Astrocyte (in vitro differentiated cells and primary cell): ENCODE data around the gene GUCY2D. TPM values are rescaled to one million over a fixed set of nuclear protein-coding genes. Genes with fewer than 3 reads are reported as not detected.

Source experiments
- DNase-seq: peaks from one replicate; pipeline ENCODE4 v3.0.0-alpha.2; 2010; ENCODE audit warnings: low read depth
- FAIRE-seq: peaks from 2 replicates; lab custom pipeline; 2011; peaks lifted over from hg19 to GRCh38; lab: Jason Lieb, UNC
- H2AFZ ChIP-seq: 2 replicates; pipeline ENCODE4 v1.6.0; 2012; ENCODE audit warnings: low read depth, low read length, inconsistent platforms
- H3K27ac ChIP-seq: 2 replicates; pipeline ENCODE4 v1.5.1; 2011; ENCODE audit warnings: low read depth, low read length, inconsistent platforms
- H3K27me3 ChIP-seq: 2 replicates; pipeline ENCODE4 v1.6.0; 2011; ENCODE audit warnings: low read length, inconsistent platforms; ENCODE audit not compliant: insufficient read depth
- H3K36me3 ChIP-seq: 2 replicates; pipeline ENCODE4 v1.5.1; 2011; ENCODE audit warnings: low read length, inconsistent platforms; ENCODE audit not compliant: insufficient read depth
- H3K4me1 ChIP-seq: 2 replicates; pipeline ENCODE4 v1.5.1; 2011; ENCODE audit warnings: low read length, inconsistent platforms; ENCODE audit not compliant: insufficient read depth
- H3K4me2 ChIP-seq: 2 replicates; pipeline ENCODE4 v1.6.0; 2012; ENCODE audit warnings: low read length, inconsistent platforms
- H3K4me3 ChIP-seq: 2 replicates; pipeline ENCODE4 v1.5.1; 2011; ENCODE audit warnings: low read depth, mild to moderate bottlenecking, low read length, inconsistent platforms; ENCODE audit not compliant: insufficient read depth
- H3K79me2 ChIP-seq: 2 replicates; pipeline ENCODE4 v1.6.0; 2012; ENCODE audit warnings: mild to moderate bottlenecking, low read length, inconsistent platforms; ENCODE audit not compliant: insufficient read depth
- H3K9ac ChIP-seq: 2 replicates; pipeline ENCODE4 v1.6.0; 2012; ENCODE audit warnings: mild to moderate bottlenecking, low read length, inconsistent platforms
- H3K9me3 ChIP-seq: 2 replicates; pipeline ENCODE4 v1.5.1; 2012; ENCODE audit warnings: low read depth, mild to moderate bottlenecking, low read length, inconsistent platforms; ENCODE audit not compliant: insufficient read depth
- H4K20me1 ChIP-seq: 2 replicates; pipeline ENCODE4 v1.6.0; 2012; ENCODE audit warnings: low read length, inconsistent platforms; ENCODE audit not compliant: insufficient read depth
- H3K27ac Mint-ChIP-seq: one replicate; pipeline ENCODE4 v1.8.0; 2021; ENCODE audit warnings: mild to moderate bottlenecking, mixed read lengths; ENCODE audit not compliant: unreplicated experiment
- H3K27me3 Mint-ChIP-seq: one replicate; pipeline ENCODE4 v1.8.0; 2021; ENCODE audit warnings: low read depth, mixed read lengths; ENCODE audit not compliant: unreplicated experiment
- H3K36me3 Mint-ChIP-seq: one replicate; pipeline ENCODE4 v1.8.0; 2021; ENCODE audit warnings: low read depth, mixed read lengths; ENCODE audit not compliant: unreplicated experiment
- H3K4me1 Mint-ChIP-seq: one replicate; pipeline ENCODE4 v1.8.0; 2021; ENCODE audit warnings: low read depth, mixed read lengths; ENCODE audit not compliant: unreplicated experiment
- H3K4me3 Mint-ChIP-seq: one replicate; pipeline ENCODE4 v1.8.0; 2021; ENCODE audit warnings: mild to moderate bottlenecking, moderate library complexity, mixed read lengths; ENCODE audit not compliant: unreplicated experiment
- H3K9me3 Mint-ChIP-seq: one replicate; pipeline ENCODE4 v1.8.0; 2021; ENCODE audit warnings: mild to moderate bottlenecking, mixed read lengths; ENCODE audit not compliant: unreplicated experiment
- EZH2 ChIP-seq: IDR thresholded peaks from 2 replicates; pipeline ENCODE4 v1.6.1; 2012; ENCODE audit warnings: mild to moderate bottlenecking, low read length, inconsistent platforms; ENCODE audit not compliant: insufficient read depth
- total RNA-seq: library from RNA; stranded (reverse); gene quantifications from 2 replicates; pipeline ENCODE4 v1.2.1, GENCODE V29; 2021
- TF ChIP-seq, protein P1 (sequence below): IDR thresholded peaks from 2 replicates; pipeline ENCODE4 v1.5.1; 2011; ENCODE audit warnings: low read depth, mild to moderate bottlenecking, inconsistent platforms, low read length, moderate library complexity; ENCODE audit not compliant: insufficient read depth

The GUCY2D gene
- total RNA-seq, 1 donor from 2014 or later: not detected

DNA sequence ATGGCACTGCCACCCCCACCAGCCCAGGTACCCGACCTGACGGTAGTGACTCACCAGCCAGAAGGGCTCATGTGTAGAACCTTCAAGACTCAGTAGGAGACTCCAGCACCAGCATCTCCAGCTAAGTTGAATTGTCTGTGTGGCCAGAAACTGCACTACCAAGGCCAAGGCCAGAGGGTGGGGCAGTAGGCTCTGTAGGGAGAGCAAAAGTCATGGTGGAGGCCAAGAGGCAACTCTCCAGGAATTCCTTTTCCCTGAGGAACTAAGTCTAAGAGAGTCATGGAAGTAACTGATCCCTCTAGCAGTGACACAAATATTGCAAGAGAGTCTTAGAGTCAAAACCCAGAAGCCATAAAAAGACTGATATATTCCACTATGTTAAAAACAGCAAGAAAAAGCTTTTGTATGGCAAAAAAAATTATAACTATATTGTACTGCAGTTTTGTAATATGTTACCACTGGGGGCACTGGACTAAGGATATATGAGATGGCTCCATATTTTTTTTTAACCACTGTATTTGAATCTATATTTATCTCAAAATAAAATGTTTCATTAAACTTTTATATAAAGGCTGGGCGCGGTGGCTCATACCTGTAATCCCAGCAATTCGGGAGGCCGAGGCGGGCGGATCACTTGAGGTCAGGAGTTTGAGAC lies 30.2 kb upstream of the GUCY2D start:
- Mint-ChIP-seq H3K9me3 (peaks cover 20% of the 10 kb centered on the region), H3K27me3 (peaks cover 22% of the 10 kb centered on the region), H3K4me1 (no peaks in the 10 kb centered on the region), H3K27ac (no peak overlapping the region), H3K36me3 (peaks cover 5% of the 10 kb centered on the region), H3K4me3 (no peak overlapping the region)
- H3K4me3 ChIP-seq: no peak overlapping the region
- no peaks in the 10 kb centered on the region for H4K20me1 ChIP-seq
- no peak overlapping the region for H3K9ac ChIP-seq
- H3K4me2 ChIP-seq: no peak overlapping the region
- TF ChIP-seq, protein P1, sequence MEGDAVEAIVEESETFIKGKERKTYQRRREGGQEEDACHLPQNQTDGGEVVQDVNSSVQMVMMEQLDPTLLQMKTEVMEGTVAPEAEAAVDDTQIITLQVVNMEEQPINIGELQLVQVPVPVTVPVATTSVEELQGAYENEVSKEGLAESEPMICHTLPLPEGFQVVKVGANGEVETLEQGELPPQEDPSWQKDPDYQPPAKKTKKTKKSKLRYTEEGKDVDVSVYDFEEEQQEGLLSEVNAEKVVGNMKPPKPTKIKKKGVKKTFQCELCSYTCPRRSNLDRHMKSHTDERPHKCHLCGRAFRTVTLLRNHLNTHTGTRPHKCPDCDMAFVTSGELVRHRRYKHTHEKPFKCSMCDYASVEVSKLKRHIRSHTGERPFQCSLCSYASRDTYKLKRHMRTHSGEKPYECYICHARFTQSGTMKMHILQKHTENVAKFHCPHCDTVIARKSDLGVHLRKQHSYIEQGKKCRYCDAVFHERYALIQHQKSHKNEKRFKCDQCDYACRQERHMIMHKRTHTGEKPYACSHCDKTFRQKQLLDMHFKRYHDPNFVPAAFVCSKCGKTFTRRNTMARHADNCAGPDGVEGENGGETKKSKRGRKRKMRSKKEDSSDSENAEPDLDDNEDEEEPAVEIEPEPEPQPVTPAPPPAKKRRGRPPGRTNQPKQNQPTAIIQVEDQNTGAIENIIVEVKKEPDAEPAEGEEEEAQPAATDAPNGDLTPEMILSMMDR: peak; percentile 30
- no peak for TF ChIP-seq EZH2
- H2AFZ ChIP-seq: no peak overlapping the region
- no peaks in the 10 kb centered on the region for H3K27me3 ChIP-seq
- no peak for FAIRE-seq
- no peak overlapping the region for H3K27ac ChIP-seq
- peaks cover 9% of the 10 kb centered on the region for H3K9me3 ChIP-seq
- H3K4me1 ChIP-seq: no peaks in the 10 kb centered on the region
- H3K36me3 ChIP-seq: no peaks in the 10 kb centered on the region
- no peak for DNase-seq
- no peaks in the 10 kb centered on the region for H3K79me2 ChIP-seq

DNA sequence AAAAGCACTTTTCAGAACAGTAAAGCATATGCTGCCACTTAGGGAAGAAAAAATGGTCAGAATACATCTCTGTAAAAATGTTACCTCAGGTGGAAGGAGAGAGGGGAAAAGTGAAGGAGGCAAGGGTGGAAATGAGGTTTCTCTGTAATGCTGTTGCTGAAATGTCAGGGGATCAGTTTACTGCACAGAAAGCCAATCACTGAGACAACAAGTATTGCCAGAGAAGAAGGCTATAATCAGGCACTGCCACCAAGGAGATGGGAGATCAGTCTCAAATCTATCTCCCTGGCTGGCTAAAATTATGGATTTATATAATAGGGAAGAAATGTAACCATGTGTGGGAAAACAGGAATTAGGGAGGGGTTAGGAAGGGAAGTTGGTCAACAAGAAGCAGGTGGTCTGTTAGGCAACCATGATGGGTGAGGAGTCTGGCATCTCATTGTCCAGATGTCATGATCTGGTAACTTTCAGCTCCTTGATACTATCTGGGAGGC lies 27.7 kb upstream of the GUCY2D start:
- no peak overlapping the region for H3K27ac ChIP-seq
- no peaks in the 10 kb centered on the region for H3K79me2 ChIP-seq
- no peak for FAIRE-seq
- H3K4me3 ChIP-seq: no peak overlapping the region
- TF ChIP-seq EZH2: no peak
- TF ChIP-seq, protein P1: no peak
- H3K27me3 ChIP-seq: no peaks in the 10 kb centered on the region
- H3K4me3 Mint-ChIP-seq: no peak overlapping the region
- H3K4me1 ChIP-seq: no peaks in the 10 kb centered on the region
- H3K4me2 ChIP-seq: no peak overlapping the region
- no peaks in the 10 kb centered on the region for H3K4me1 Mint-ChIP-seq
- H4K20me1 ChIP-seq: no peaks in the 10 kb centered on the region
- peaks cover 20% of the 10 kb centered on the region for H3K9me3 Mint-ChIP-seq
- no peak overlapping the region for H3K9ac ChIP-seq
- H3K27ac Mint-ChIP-seq: no peak overlapping the region
- peaks cover 5% of the 10 kb centered on the region for H3K36me3 Mint-ChIP-seq
- no peak for DNase-seq
- no peak overlapping the region for H2AFZ ChIP-seq
- peaks cover 24% of the 10 kb centered on the region for H3K27me3 Mint-ChIP-seq
- no peaks in the 10 kb centered on the region for H3K36me3 ChIP-seq
- H3K9me3 ChIP-seq: peaks cover 9% of the 10 kb centered on the region

DNA sequence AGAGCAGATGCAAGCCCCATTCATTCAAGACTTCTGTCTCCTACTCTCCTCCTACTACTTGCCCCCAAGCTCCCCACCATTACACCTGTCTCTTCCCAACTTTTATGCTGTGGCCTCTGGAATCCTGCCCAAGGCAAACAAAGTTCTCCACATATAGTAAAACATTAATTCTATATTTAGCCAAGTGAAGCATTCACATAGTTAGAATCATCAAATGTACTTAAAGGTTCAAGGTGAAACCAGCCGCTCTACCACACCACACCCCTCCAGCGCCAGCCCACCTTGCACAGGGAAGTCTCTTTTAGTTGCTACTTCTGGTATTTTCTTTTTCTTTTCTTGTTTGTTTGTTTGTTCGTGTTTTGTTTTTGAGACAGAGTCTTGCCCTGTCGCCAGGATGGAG lies 25.4 kb upstream of the GUCY2D start:
- Mint-ChIP-seq H3K27me3 (peaks cover 15% of the 10 kb centered on the region), H3K4me1 (peaks cover 5% of the 10 kb centered on the region), H3K4me3 (no peak overlapping the region), H3K9me3 (peaks cover 20% of the 10 kb centered on the region), H3K27ac (no peak overlapping the region), H3K36me3 (peaks cover 5% of the 10 kb centered on the region)
- H3K79me2 ChIP-seq: no peaks in the 10 kb centered on the region
- H3K4me2 ChIP-seq: no peak overlapping the region
- peaks cover 9% of the 10 kb centered on the region for H3K9me3 ChIP-seq
- no peak for TF ChIP-seq EZH2
- no peaks in the 10 kb centered on the region for H4K20me1 ChIP-seq
- no peak overlapping the region for H3K27ac ChIP-seq
- DNase-seq: no peak
- H2AFZ ChIP-seq: no peak overlapping the region
- no peaks in the 10 kb centered on the region for H3K36me3 ChIP-seq
- H3K4me1 ChIP-seq: peaks cover 5% of the 10 kb centered on the region
- no peak for FAIRE-seq
- H3K27me3 ChIP-seq: no peaks in the 10 kb centered on the region
- H3K4me3 ChIP-seq: no peak overlapping the region
- no peak overlapping the region for H3K9ac ChIP-seq
